ENCODE data around the gene WWOX. TPM values are rescaled to one million over a fixed set of nuclear protein-coding genes. Genes with fewer than 3 reads are reported as not detected.

Gene WWOX
- polyA plus RNA-seq, 2 of the 4 experiments (the other 2 are of a cell fraction) = 16.0 to 17.2 TPM

- 19% methylated on average over 5 of the region's 5 CpGs for WGBS (ENCODE audit: missing lambda C conversion rate)
- FAIRE-seq = no peak
- no peak for ATAC-seq
- Histone ChIP-seq H3K4me1 (no peaks in the 10 kb centered on the region), H3K4me3 (no peak overlapping the region), H3K9me3 (no peaks in the 10 kb centered on the region; the same call in 2 of the 3 replicates), H3K4me2 (no peak overlapping the region), H3K27ac (no peak overlapping the region)
- no peak for DNase-seq (ENCODE audit: low read depth in 1 of 2, low spot score in 1 of 2)
- ChIA-PET CTCF (no interaction called here), POLR2A (no interaction called here)
- TF ChIP-seq RARB (CRISPR knock-in tag; IDR thresholded peaks at IDR 0.05) = no peak
- TF ChIP-seq HOXB13 (CRISPR knock-in tag; IDR thresholded peaks at IDR 0.05; ENCODE audit: low read depth) = no peak
- no peak for TF ChIP-seq HOXA7 (CRISPR knock-in tag; IDR thresholded peaks at IDR 0.05)
- TF ChIP-seq JUNB (IDR thresholded peaks at IDR 0.05) = no peak
- no peak for TF ChIP-seq PBX3 (IDR thresholded peaks at IDR 0.05)
- TF ChIP-seq USF2 (IDR thresholded peaks at IDR 0.05) = no peak
- TF ChIP-seq HMGXB4 (CRISPR knock-in tag; IDR thresholded peaks at IDR 0.05; ENCODE audit: borderline replicate concordance) = no peak
- no peak for TF ChIP-seq ELK1 (IDR thresholded peaks at IDR 0.05; ENCODE audit: low read depth, low read length)
- TF ChIP-seq BCL3 (IDR thresholded peaks at IDR 0.05) = no peak
- TF ChIP-seq ZC3H11A (IDR thresholded peaks at IDR 0.05) = no peak
- no peak for TF ChIP-seq JUN (IDR thresholded peaks at IDR 0.05)
Observed at GRCh38 chr16:78838276-78838675, 738.8 kb downstream of the WWOX start.

DNA sequence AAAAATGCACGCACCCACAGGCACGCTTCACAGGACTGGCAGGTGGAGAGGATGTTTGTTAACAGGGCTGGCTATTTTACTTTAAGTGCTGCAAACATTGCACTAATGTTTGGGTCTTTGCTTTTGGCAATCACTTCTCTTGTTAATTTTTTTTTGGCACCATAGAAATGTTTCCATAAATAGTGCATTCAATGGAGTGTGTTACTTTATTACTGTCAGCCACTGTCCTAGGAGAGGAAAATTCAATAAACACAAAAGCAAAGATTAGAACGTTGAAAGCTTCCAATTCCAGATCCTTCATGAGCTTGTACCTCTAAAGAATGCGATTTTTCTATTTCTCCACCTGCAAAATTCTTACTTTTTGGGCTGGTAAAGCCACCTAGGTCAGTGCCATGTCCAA, 743.5 kb downstream of the WWOX start:
- no peak overlapping the region for H3K27ac ChIP-seq
- 43% methylated on average over 4 of the region's 4 CpGs for WGBS (ENCODE audit: missing lambda C conversion rate)
- H3K4me1 ChIP-seq = no peaks in the 10 kb centered on the region
- TF ChIP-seq NPAS2 (CRISPR knock-in tag; IDR thresholded peaks at IDR 0.05; ENCODE audit: borderline replicate concordance) = no peak
- TF ChIP-seq MYC (IDR thresholded peaks at IDR 0.05; ENCODE audit: borderline replicate concordance, low read length) = no peak
- TF ChIP-seq ZNF302 (CRISPR knock-in tag; IDR thresholded peaks at IDR 0.05) = no peak
- no peak for TF ChIP-seq CBX8 (IDR thresholded peaks at IDR 0.05)
- no peak for TF ChIP-seq HOXB13 (CRISPR knock-in tag; IDR thresholded peaks at IDR 0.05; ENCODE audit: low read depth)
- TF ChIP-seq HES2 (IDR thresholded peaks at IDR 0.05) = no peak
- TF ChIP-seq CHD2 (IDR thresholded peaks at IDR 0.05; ENCODE audit: low read length, partially characterized antibody) = no peak
- no peak for TF ChIP-seq SMC3 (IDR thresholded peaks at IDR 0.05)
- TF ChIP-seq FOSL2 (IDR thresholded peaks at IDR 0.05) = no peak
- TF ChIP-seq FOSL2 (CRISPR knock-in tag; IDR thresholded peaks at IDR 0.05) = no peak
- no peak for TF ChIP-seq RAD21 (conservative IDR thresholded peaks at IDR 0.05 in 1 of 2, IDR thresholded peaks at IDR 0.05 in 1 of 2)
- no peak for TF ChIP-seq NR3C1 (IDR thresholded peaks at IDR 0.05)
- TF ChIP-seq PHF8 (IDR thresholded peaks at IDR 0.05; ENCODE audit: borderline replicate concordance, low read depth) = no peak
- TF ChIP-seq ZFP36 (IDR thresholded peaks at IDR 0.05; ENCODE audit: borderline replicate concordance, partially characterized antibody) = no peak
- no peak for TF ChIP-seq BCL3 (IDR thresholded peaks at IDR 0.05)
- CTCF ChIA-PET = no interaction called here
- POLR2A ChIA-PET = no interaction called here
- FAIRE-seq = no peak
- ATAC-seq = no peak
- no peaks in the 10 kb centered on the region; the same call in 2 of the 3 replicates for H3K9me3 ChIP-seq
- DNase-seq (ENCODE audit: low read depth in 1 of 2, low spot score in 1 of 2) = no peak
- H3K4me3 ChIP-seq = no peak overlapping the region
- no peak overlapping the region for H3K4me2 ChIP-seq
